ENCODE results near the gene PI4KA. TPM values are rescaled to one million over a fixed set of nuclear protein-coding genes. Genes with fewer than 3 reads are reported as not detected.
"Not testable (repeated sequence)": the region's sequence is repeated elsewhere in the genome, so short reads cannot be mapped to it uniquely, and the experiment has no call there.

PI4KA gene
- total RNA-seq, 3 donors from 2014 or later (not counting 1 experiment from before 2014, with no cell fraction given): 208 to 233 (median 215) TPM

DNA sequence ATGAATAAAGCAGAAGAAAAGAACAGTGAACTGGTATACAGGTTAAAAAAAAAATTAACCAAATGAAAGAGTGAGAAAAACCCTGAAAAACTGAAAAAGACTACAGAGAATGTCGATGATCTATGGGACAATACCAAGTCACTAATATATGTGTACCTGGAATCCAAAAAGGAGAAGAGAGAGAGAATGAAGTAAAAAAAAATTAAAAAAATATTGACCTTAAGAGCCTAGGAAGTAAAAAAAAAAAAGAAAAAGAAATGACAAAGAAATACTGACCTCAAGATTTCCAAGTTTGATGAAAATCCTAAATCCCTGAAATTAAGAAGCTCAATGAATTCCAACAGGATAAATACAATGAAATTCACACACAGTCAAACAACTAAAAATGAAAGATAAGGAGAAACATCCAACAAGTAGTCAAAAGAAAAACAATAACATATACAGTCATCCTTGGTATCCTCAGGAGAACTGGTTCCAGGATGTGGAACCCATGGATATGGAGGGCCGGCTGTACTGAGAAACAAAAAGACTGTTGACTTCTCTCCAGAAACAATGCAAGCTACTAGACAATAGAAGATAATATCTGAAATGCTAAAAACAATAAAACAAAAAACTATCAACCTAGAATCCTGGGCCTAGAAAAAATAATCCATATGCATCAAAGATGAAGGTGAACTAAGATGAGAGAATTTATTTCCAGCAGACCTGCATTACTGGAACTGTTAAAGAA lies 118.2 kb downstream of the PI4KA start:
- no peak overlapping the region for H3K4me3 ChIP-seq (ENCODE audit: low read length)
- no peak for ATAC-seq
- H3K27me3 Mint-ChIP-seq (ENCODE audit: low read depth in 2 of 2): no peaks in the 10 kb centered on the region
- H3K36me3 ChIP-seq (ENCODE audit: control insufficient read depth, insufficient read depth, low read length): peaks cover 50% of the 10 kb centered on the region
- no peak overlapping the region for H3K27ac ChIP-seq (ENCODE audit: low read length)
- H3K4me3 Mint-ChIP-seq: no peak overlapping the region
- H3K9me3 ChIP-seq (ENCODE audit: control insufficient read depth, insufficient read depth, low read length): no peaks in the 10 kb centered on the region
- H3K9me3 Mint-ChIP-seq: no peaks in the 10 kb centered on the region
- no peaks in the 10 kb centered on the region for H3K4me1 ChIP-seq (ENCODE audit: control insufficient read depth, insufficient read depth, low read length)
- H3K4me1 Mint-ChIP-seq: peaks cover 5 to 6% of the 10 kb centered on the region in 2 donors
- H3K36me3 Mint-ChIP-seq: peaks cover 8% of the 10 kb centered on the region
- TF ChIP-seq, protein P1, sequence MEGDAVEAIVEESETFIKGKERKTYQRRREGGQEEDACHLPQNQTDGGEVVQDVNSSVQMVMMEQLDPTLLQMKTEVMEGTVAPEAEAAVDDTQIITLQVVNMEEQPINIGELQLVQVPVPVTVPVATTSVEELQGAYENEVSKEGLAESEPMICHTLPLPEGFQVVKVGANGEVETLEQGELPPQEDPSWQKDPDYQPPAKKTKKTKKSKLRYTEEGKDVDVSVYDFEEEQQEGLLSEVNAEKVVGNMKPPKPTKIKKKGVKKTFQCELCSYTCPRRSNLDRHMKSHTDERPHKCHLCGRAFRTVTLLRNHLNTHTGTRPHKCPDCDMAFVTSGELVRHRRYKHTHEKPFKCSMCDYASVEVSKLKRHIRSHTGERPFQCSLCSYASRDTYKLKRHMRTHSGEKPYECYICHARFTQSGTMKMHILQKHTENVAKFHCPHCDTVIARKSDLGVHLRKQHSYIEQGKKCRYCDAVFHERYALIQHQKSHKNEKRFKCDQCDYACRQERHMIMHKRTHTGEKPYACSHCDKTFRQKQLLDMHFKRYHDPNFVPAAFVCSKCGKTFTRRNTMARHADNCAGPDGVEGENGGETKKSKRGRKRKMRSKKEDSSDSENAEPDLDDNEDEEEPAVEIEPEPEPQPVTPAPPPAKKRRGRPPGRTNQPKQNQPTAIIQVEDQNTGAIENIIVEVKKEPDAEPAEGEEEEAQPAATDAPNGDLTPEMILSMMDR (IDR thresholded peaks at IDR 0.05): no peak
- no peak for DNase-seq
- WGBS (ENCODE audit: insufficient coverage): 88% methylated on average over 1 of the region's 2 CpGs
- peak overlapping the region; percentile 2 to 21 for H3K27ac Mint-ChIP-seq
- intact Hi-C loops (cut with micrococcal nuclease): loop anchor here (2.0 to 5.0 kb wide), 2 partner anchors 134 to 323 kb away; no protein-coding TSS in a partner anchor
- H3K27me3 ChIP-seq (ENCODE audit: control insufficient read depth, insufficient read depth, low read length): no peaks in the 10 kb centered on the region

DNA sequence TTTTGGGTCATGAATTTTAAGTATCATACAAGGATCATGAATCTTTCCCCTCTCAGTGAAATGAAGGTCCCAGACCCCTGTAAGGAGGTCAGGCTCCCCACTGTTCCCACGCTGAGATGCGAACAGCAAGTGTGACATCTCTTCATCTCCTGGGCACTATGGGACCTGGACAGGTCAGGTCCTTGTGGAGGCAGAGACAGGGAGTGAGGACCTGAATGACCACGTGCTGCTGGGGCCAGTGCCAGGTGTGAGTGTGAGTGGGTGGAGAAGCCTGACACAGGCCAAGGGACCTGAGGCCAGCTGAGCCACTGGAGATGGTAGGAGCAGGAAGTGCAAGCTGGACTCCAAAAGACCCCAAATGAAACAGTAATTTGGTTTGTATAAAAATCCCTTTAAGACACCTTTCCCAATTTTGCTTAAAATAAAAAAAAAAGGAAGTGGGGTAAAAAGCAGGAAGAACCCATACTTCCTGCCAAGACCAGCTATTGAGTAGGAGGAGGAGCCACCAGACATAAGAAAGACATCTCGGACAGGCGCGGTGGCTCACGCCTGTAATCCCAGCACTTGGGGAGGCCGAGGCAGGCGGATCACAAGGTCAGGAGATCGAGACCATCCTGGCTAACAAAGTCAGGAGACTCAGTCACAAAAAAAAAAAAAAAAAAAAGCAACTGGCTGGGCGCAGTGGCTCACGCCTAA lies 120.1 kb downstream of the PI4KA start:
- Mint-ChIP-seq H3K4me1 (peaks cover 5 to 6% of the 10 kb centered on the region in 2 donors), H3K4me3 (no peak overlapping the region), H3K9me3 (no peaks in the 10 kb centered on the region), H3K27me3 (ENCODE audit: low read depth in 2 of 2) (no peaks in the 10 kb centered on the region), H3K27ac (peak overlapping the region in 1 of 2 donors; percentile 40), H3K36me3 (peaks cover 8% of the 10 kb centered on the region)
- TF ChIP-seq, protein P1 (IDR thresholded peaks at IDR 0.05): no peak
- Histone ChIP-seq H3K4me1 (ENCODE audit: control insufficient read depth, insufficient read depth, low read length) (no peaks in the 10 kb centered on the region), H3K27me3 (ENCODE audit: control insufficient read depth, insufficient read depth, low read length) (no peaks in the 10 kb centered on the region), H3K4me3 (ENCODE audit: low read length) (no peak overlapping the region), H3K36me3 (ENCODE audit: control insufficient read depth, insufficient read depth, low read length) (peaks cover 39% of the 10 kb centered on the region), H3K9me3 (ENCODE audit: control insufficient read depth, insufficient read depth, low read length) (no peaks in the 10 kb centered on the region), H3K27ac (ENCODE audit: low read length) (no peak overlapping the region)
- intact Hi-C loops (cut with micrococcal nuclease): no loop called here
- no peak for DNase-seq
- 79% methylated on average over 12 of the region's 12 CpGs for WGBS (ENCODE audit: insufficient coverage)
- ATAC-seq: no peak

DNA sequence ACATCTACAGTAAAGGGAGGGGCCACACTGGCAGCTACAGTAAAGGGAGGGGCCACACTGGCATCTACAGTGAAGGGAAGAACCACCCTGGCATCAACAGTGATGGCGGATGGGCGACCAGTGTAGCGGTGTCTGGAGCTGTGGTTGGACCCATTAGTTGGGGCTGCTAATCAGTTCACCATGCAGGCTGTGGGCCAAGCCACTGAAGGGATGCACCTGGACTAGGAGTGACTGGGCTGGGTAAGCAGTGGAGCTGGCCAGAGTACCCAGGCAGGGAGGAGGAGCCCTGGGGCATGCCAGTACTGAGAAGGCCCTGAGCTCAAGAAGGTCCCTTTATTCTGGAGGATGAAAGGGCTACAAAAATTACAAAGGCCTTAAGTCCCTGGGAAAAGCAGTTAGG lies 121.7 kb downstream of the PI4KA start:
- H3K9me3 ChIP-seq (ENCODE audit: control insufficient read depth, insufficient read depth, low read length); H3K27me3 Mint-ChIP-seq (ENCODE audit: low read depth in 2 of 2); H3K4me3 ChIP-seq (ENCODE audit: low read length); H3K27ac ChIP-seq (ENCODE audit: low read length); H3K36me3 Mint-ChIP-seq; ATAC-seq; DNase-seq; H3K4me1 Mint-ChIP-seq; H3K4me3 Mint-ChIP-seq; H3K27me3 ChIP-seq (ENCODE audit: control insufficient read depth, insufficient read depth, low read length); H3K9me3 Mint-ChIP-seq; H3K4me1 ChIP-seq (ENCODE audit: control insufficient read depth, insufficient read depth, low read length); intact Hi-C loops (cut with micrococcal nuclease): not testable (repeated sequence)
- peak overlapping the region in 1 of 2 donors; percentile 33 for H3K27ac Mint-ChIP-seq
- 90% methylated on average over 3 of the region's 3 CpGs for WGBS (ENCODE audit: insufficient coverage)
- peaks cover 29% of the 10 kb centered on the region for H3K36me3 ChIP-seq (ENCODE audit: control insufficient read depth, insufficient read depth, low read length)

DNA sequence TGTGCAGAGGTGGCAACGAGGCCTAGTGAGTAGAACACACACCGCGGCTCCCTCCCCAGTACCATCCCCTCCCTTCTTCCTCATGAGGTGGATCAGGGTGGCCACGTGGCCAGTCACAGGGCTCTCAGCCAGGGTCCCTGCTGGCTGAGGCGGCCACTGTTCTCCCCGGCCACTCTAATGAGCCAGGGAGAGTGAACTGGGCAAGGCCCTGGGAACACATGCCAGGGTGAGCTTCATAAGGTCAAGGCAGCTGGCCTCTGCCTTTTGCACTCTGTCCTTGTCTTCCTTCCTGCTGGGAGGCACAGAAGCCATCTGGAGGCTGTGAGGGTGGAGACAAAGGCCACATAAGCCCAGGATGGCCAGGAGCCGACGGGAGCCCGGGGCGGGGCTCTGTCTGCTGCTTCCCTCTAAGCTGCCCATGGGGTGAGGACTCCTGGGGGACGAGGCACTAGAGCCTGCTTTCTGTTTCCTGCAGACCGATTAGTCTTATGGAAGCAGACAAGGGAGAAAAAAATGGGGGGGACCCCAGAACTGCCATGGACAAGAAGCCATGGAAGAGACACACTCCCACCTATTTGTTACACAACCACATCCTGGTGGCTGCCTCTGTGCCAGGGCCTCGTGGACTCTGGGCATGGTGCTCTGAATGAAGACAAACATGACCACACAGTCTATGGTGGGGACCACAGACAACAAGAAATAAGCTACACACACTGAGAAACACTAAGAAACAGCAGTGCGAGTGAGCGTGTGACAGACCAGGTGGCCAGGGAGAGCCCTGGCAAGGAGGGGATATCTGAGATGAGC lies 123.1 kb downstream of the PI4KA start:
- WGBS (ENCODE audit: insufficient coverage): 96% methylated on average over 8 of the region's 15 CpGs
- ATAC-seq; H3K27ac Mint-ChIP-seq; H3K9me3 ChIP-seq (ENCODE audit: control insufficient read depth, insufficient read depth, low read length); H3K4me1 Mint-ChIP-seq; H3K27ac ChIP-seq (ENCODE audit: low read length); intact Hi-C loops (cut with micrococcal nuclease); H3K36me3 Mint-ChIP-seq; DNase-seq; H3K4me3 Mint-ChIP-seq; H3K27me3 Mint-ChIP-seq (ENCODE audit: low read depth in 2 of 2); H3K9me3 Mint-ChIP-seq; H3K4me1 ChIP-seq (ENCODE audit: control insufficient read depth, insufficient read depth, low read length); H3K4me3 ChIP-seq (ENCODE audit: low read length); H3K27me3 ChIP-seq (ENCODE audit: control insufficient read depth, insufficient read depth, low read length): not testable (repeated sequence)
- H3K36me3 ChIP-seq (ENCODE audit: control insufficient read depth, insufficient read depth, low read length): peaks cover 23% of the 10 kb centered on the region

DNA sequence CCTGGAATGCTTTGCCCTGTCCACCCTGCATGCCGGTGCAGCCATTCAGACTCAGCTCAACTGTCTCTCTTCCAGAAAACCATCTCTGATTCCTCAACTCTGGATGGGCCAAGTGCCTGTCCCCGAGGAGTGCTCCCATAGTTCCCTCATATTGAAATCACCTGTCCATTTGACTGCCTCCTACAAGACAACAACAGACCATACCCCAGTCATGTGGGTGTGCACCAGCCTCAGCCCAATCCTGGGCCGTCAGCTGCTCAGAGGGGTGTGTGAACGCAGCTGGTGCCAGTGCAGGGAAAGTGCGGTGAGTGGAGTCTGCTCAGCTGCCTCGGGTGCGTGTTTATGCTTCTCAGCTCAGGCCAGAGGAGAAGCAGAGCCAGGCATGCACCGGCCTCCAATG lies 126.2 kb downstream of the PI4KA start:
- H3K4me1 Mint-ChIP-seq; H3K27me3 ChIP-seq (ENCODE audit: control insufficient read depth, insufficient read depth, low read length); H3K9me3 Mint-ChIP-seq; H3K27ac Mint-ChIP-seq; H3K4me3 Mint-ChIP-seq; H3K9me3 ChIP-seq (ENCODE audit: control insufficient read depth, insufficient read depth, low read length); H3K27me3 Mint-ChIP-seq (ENCODE audit: low read depth in 2 of 2); H3K4me3 ChIP-seq (ENCODE audit: low read length); ATAC-seq; H3K4me1 ChIP-seq (ENCODE audit: control insufficient read depth, insufficient read depth, low read length); H3K36me3 Mint-ChIP-seq; H3K27ac ChIP-seq (ENCODE audit: low read length); intact Hi-C loops (cut with micrococcal nuclease); DNase-seq: not testable (repeated sequence)
- peaks cover 38% of the 10 kb centered on the region for H3K36me3 ChIP-seq (ENCODE audit: control insufficient read depth, insufficient read depth, low read length)
- 100% methylated on average over 2 of the region's 8 CpGs for WGBS (ENCODE audit: insufficient coverage)

Measured in natural killer cell (primary cell).